ENCODE results near the gene DAP3. TPM values are rescaled to one million over a fixed set of nuclear protein-coding genes. Genes with fewer than 3 reads are reported as not detected.
"Not testable (repeated sequence)": the region's sequence is repeated elsewhere in the genome, so short reads cannot be mapped to it uniquely, and the experiment has no call there.

Gene DAP3
- total RNA-seq, 6 donors from 2014 or later, result 60.8 to 233 (median 100) TPM

GRCh38 chr1:155740995-155741394 is 52.1 kb downstream of the DAP3 start:
- WGBS, 2 donors, result 95 to 98% methylated on average over 8 of the region's 8 CpGs
- TF ChIP-seq EP300 (IDR thresholded peaks at IDR 0.05), result no peak
- TF ChIP-seq POLR2AphosphoS5 (IDR thresholded peaks at IDR 0.05), result no peak
- TF ChIP-seq POLR2A (IDR thresholded peaks at IDR 0.05), result no peak
- Histone ChIP-seq H3K27ac (no peak overlapping the region), H3K36me3 (peaks cover 5 to 31% (median 18%) of the 10 kb centered on the region in 4 donors), H3K27me3 (no peaks in the 10 kb centered on the region), H3K4me3 (no peak overlapping the region), H3K9me3 (no peaks in the 10 kb centered on the region), H3K4me1 (peaks cover 0 to 7% (median 2%) of the 10 kb centered on the region in 4 donors)
- DNase-seq, result no peak
- ATAC-seq (ENCODE audit: low FRiP score in 2 of 2), result no peak

GRCh38 chr1:155741908-155742307 is 53.0 kb downstream of the DAP3 start:
- Histone ChIP-seq H3K4me1 (peaks cover 0 to 7% (median 2%) of the 10 kb centered on the region in 4 donors), H3K36me3 (peaks cover 5 to 21% (median 18%) of the 10 kb centered on the region in 4 donors), H3K27ac (no peak overlapping the region), H3K9me3 (no peaks in the 10 kb centered on the region), H3K4me3 (no peak overlapping the region), H3K27me3 (no peaks in the 10 kb centered on the region)
- WGBS, 2 donors, result 92 to 93% methylated on average over 10 of the region's 10 CpGs
- DNase-seq, result no peak
- TF ChIP-seq POLR2AphosphoS5 (IDR thresholded peaks at IDR 0.05) (no peak), CTCF (IDR thresholded peaks at IDR 0.05) (no peak), EP300 (IDR thresholded peaks at IDR 0.05) (no peak), POLR2A (IDR thresholded peaks at IDR 0.05) (no peak)
- no peak for ATAC-seq (ENCODE audit: low FRiP score in 2 of 2)

GRCh38 chr1:155744711-155745283 is 55.9 kb downstream of the DAP3 start:
- DNase-seq (no peak), ATAC-seq (ENCODE audit: low FRiP score in 2 of 2) (no peak)
- TF ChIP-seq POLR2A (IDR thresholded peaks at IDR 0.05) (no peak), EP300 (IDR thresholded peaks at IDR 0.05) (no peak), POLR2AphosphoS5 (IDR thresholded peaks at IDR 0.05) (no peak), CTCF (IDR thresholded peaks at IDR 0.05) (no peak)
- Histone ChIP-seq H3K9me3 (no peaks in the 10 kb centered on the region), H3K27me3 (no peaks in the 10 kb centered on the region), H3K4me1 (peaks cover 0 to 7% (median 2%) of the 10 kb centered on the region in 4 donors), H3K27ac (peak overlapping the region; percentile 60 to 74 (median 69)), H3K4me3 (peak overlapping the region; percentile 36 to 68 (median 58)), H3K36me3 (peaks cover 0 to 15% (median 4%) of the 10 kb centered on the region in 4 donors)
- WGBS, 2 donors, result 74 to 78% methylated on average over 9 of the region's 9 CpGs

- H3K27me3 ChIP-seq, H3K4me1 ChIP-seq, H3K9me3 ChIP-seq: not testable (repeated sequence)
- DNase-seq (peak; percentile 96 to 97), ATAC-seq (ENCODE audit: low FRiP score in 2 of 2) (peak; percentile 97 to 98)
- Histone ChIP-seq H3K36me3 (peaks cover 0 to 15% (median 6%) of the 10 kb centered on the region in 4 donors), H3K4me3 (peak overlapping the region; percentile 36 to 68 (median 58)), H3K27ac (peak overlapping the region; percentile 60 to 74 (median 69))
- 0 to 1% methylated on average over 25 to 27 of the region's 77 CpGs for WGBS, 2 donors
- TF ChIP-seq POLR2A (IDR thresholded peaks at IDR 0.05) (peak in 2 of 4 donors; percentile 27 to 38), CTCF (IDR thresholded peaks at IDR 0.05) (peak in 1 of 6 experiments; percentile 22), POLR2AphosphoS5 (IDR thresholded peaks at IDR 0.05) (peak; percentile 50 to 76)
These were observed 56.7 kb downstream of the DAP3 start for GRCh38 chr1:155745284-155746228.

- H3K4me3 ChIP-seq; H3K4me1 ChIP-seq; H3K27ac ChIP-seq; ATAC-seq (ENCODE audit: low FRiP score in 2 of 2); H3K9me3 ChIP-seq; H3K27me3 ChIP-seq; DNase-seq: not testable (repeated sequence)
- WGBS, 2 donors, result 93 to 96% methylated on average over 8 to 12 of the region's 12 CpGs
- peaks cover 0 to 30% (median 22%) of the 10 kb centered on the region in 4 donors for H3K36me3 ChIP-seq
These were observed 58.7 kb downstream of the DAP3 start for GRCh38 chr1:155747586-155747985.

GRCh38 chr1:155748141-155748540 is 59.2 kb downstream of the DAP3 start:
- not testable (repeated sequence) for H3K4me3 ChIP-seq; H3K27ac ChIP-seq; ATAC-seq (ENCODE audit: low FRiP score in 2 of 2); DNase-seq; H3K9me3 ChIP-seq; H3K27me3 ChIP-seq; H3K4me1 ChIP-seq
- peaks cover 0 to 36% (median 27%) of the 10 kb centered on the region in 4 donors for H3K36me3 ChIP-seq
- 76 to 86% methylated on average over 4 to 5 of the region's 5 CpGs for WGBS, 2 donors

GRCh38 chr1:155759017-155759416 is 70.1 kb downstream of the DAP3 start:
- H3K27me3 ChIP-seq; H3K4me3 ChIP-seq; ATAC-seq (ENCODE audit: low FRiP score in 2 of 2); H3K9me3 ChIP-seq; DNase-seq; H3K27ac ChIP-seq: not testable (repeated sequence)
- WGBS, 2 donors, result 95 to 98% methylated on average over 3 of the region's 3 CpGs
- Histone ChIP-seq H3K4me1 (peaks cover 2 to 18% (median 9%) of the 10 kb centered on the region in 4 donors), H3K36me3 (peaks cover 30 to 87% (median 52%) of the 10 kb centered on the region in 4 donors)

All from upper lobe of left lung (tissue), 6 donors.